C4-2B (cell line): Measurements from ENCODE around the gene HECA.

Experiments
- ZFX ChIP-seq: fragments of 450-650 bp; IDR thresholded peaks from 2 replicates; pipeline ENCODE4 v1.6.1; 2017
- TF ChIP-seq, protein P1 (sequence below): fragments of 450-650 bp; conservative IDR thresholded peaks from 2 replicates; pipeline ENCODE4 v1.5.1; 2017; ENCODE audit warnings: mild to moderate bottlenecking

DNA sequence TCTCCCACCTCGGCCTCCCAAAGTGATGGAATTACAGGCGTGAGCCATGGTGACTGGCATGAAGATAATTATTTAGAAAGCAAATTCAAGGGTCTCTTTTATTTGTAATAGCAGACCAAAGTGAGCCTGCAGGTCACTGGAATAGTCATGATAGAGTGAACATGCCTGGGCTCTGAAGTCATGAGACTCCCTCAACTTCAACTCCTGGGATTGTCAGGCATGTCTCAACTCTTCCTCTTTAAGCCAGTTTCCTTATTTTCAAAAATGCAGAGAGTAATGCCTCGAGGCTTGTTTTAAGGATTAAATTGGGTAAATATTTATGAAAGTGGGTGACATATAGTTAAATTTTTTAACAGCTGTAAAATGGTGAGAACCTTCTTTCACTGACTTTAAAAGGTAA is 22.7 kb upstream of the HECA start:
- TF ChIP-seq, protein P1, sequence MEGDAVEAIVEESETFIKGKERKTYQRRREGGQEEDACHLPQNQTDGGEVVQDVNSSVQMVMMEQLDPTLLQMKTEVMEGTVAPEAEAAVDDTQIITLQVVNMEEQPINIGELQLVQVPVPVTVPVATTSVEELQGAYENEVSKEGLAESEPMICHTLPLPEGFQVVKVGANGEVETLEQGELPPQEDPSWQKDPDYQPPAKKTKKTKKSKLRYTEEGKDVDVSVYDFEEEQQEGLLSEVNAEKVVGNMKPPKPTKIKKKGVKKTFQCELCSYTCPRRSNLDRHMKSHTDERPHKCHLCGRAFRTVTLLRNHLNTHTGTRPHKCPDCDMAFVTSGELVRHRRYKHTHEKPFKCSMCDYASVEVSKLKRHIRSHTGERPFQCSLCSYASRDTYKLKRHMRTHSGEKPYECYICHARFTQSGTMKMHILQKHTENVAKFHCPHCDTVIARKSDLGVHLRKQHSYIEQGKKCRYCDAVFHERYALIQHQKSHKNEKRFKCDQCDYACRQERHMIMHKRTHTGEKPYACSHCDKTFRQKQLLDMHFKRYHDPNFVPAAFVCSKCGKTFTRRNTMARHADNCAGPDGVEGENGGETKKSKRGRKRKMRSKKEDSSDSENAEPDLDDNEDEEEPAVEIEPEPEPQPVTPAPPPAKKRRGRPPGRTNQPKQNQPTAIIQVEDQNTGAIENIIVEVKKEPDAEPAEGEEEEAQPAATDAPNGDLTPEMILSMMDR = no peak
- TF ChIP-seq ZFX = no peak
